Duodenal mucosa (tissue), 2 donors: ENCODE results near the gene IRF6.

ENCODE experiments used
- H3K27ac ChIP-seq: one replicate; pipeline ENCODE4 v1.7.0; 2013; ENCODE audit warnings: low read depth, low read length
- H3K27me3 ChIP-seq, 2 donors: one replicate each; pipeline ENCODE4 v1.7.0; 2013; ENCODE audit warnings: low read length in 2 of 2, control low read depth in 1 of 2; ENCODE audit not compliant: insufficient read depth in 2 of 2, control insufficient read depth in 1 of 2
- H3K36me3 ChIP-seq, 2 donors: one replicate each; pipeline ENCODE4 v1.7.0; 2013; ENCODE audit warnings: low read length in 2 of 2, control low read depth in 1 of 2; ENCODE audit not compliant: insufficient read depth in 2 of 2, control insufficient read depth in 1 of 2
- H3K4me1 ChIP-seq, 2 donors: one replicate each; pipeline ENCODE4 v1.7.0; 2013; ENCODE audit warnings: low read length in 2 of 2, control low read depth in 1 of 2; ENCODE audit not compliant: insufficient read depth in 2 of 2, control insufficient read depth in 1 of 2
- H3K4me3 ChIP-seq, 2 donors: one replicate each; pipeline ENCODE4 v1.7.0; 2013; ENCODE audit warnings: low read length in 2 of 2, low read depth in 1 of 2
- H3K9ac ChIP-seq, 2 donors: one replicate each; pipeline ENCODE4 v1.7.0; 2013; ENCODE audit warnings: low read length in 2 of 2, low read depth in 1 of 2
- H3K9me3 ChIP-seq, 2 donors: one replicate each; pipeline ENCODE4 v1.7.0; 2013; ENCODE audit warnings: low read length in 2 of 2, control low read depth in 1 of 2; ENCODE audit not compliant: control insufficient read depth in 1 of 2

The IRF6 gene

DNA sequence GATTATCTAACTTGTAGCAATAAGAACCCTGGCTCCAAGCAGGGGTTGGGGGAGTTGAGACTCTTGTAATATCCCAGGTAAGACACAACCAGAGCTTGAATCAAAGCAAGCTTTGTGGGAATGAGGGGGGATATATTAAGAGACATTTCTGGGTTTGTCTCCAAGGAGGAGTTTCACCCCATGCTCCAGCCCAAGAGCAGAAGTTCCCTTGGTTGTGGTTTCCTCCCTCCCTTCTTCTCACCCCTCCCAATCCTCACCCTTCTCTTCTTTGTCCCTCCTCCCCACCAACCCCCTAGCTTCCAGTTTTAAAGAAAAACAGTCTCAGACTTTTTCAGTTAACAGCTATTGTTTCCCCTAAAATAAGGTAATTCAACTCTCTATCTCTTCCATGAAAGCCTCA lies 38.2 kb downstream of the IRF6 start:
- H3K9me3 ChIP-seq, result no peaks in the 10 kb centered on the region
- H3K9ac ChIP-seq, result no peak overlapping the region
- peaks cover 10 to 27% of the 10 kb centered on the region in 2 donors for H3K4me1 ChIP-seq
- no peaks in the 10 kb centered on the region for H3K27me3 ChIP-seq
- no peak overlapping the region for H3K27ac ChIP-seq
- no peak overlapping the region for H3K4me3 ChIP-seq
- H3K36me3 ChIP-seq, result no peaks in the 10 kb centered on the region

DNA sequence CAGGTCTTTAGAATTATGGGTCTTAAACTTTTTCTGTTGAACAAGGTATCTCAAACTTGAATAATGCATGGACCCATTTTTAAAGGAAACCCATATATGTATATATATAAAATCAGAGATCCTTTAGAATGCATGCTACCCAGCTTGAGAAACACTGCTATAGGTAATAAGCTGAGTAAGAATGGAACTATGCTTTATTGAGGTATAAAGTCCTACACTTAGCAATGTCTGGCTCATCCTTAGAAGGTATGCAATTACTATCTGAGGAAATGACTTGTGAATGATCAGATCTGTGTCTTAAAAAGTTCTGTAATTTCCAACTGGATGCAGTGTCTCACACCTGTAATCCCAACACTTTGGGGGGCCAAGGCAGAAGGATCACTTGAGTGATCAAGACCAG lies 38.8 kb downstream of the IRF6 start:
- H3K27me3 ChIP-seq, result no peaks in the 10 kb centered on the region
- no peak overlapping the region for H3K9ac ChIP-seq
- no peak overlapping the region for H3K4me3 ChIP-seq
- H3K36me3 ChIP-seq, result no peaks in the 10 kb centered on the region
- no peak overlapping the region for H3K27ac ChIP-seq
- H3K4me1 ChIP-seq, result peaks cover 10 to 27% of the 10 kb centered on the region in 2 donors
- H3K9me3 ChIP-seq, result no peaks in the 10 kb centered on the region

DNA sequence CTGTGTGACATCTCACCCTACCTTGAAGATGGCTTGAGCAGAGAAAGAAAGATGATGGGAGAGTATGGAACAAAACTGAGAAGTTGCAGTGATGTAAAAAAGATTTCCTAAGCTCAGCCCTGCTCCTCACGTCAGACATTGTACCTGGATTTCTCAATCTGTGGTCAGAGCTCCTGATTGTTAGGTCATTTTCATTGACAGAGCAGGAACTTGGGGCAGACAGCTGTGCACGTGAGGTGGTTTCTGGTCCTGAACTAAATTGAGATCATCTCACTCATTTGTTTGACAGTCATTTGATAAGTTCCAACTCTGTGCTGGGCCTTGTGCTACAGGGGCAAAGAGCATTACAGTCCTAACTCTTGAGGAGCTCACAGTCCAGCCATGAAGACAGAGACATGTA lies 39.9 kb downstream of the IRF6 start:
- no peaks in the 10 kb centered on the region for H3K36me3 ChIP-seq
- no peak overlapping the region for H3K9ac ChIP-seq
- no peak overlapping the region for H3K27ac ChIP-seq
- peaks cover 10 to 25% of the 10 kb centered on the region in 2 donors for H3K4me1 ChIP-seq
- H3K4me3 ChIP-seq, result no peak overlapping the region
- H3K9me3 ChIP-seq, result no peaks in the 10 kb centered on the region
- no peaks in the 10 kb centered on the region for H3K27me3 ChIP-seq

DNA sequence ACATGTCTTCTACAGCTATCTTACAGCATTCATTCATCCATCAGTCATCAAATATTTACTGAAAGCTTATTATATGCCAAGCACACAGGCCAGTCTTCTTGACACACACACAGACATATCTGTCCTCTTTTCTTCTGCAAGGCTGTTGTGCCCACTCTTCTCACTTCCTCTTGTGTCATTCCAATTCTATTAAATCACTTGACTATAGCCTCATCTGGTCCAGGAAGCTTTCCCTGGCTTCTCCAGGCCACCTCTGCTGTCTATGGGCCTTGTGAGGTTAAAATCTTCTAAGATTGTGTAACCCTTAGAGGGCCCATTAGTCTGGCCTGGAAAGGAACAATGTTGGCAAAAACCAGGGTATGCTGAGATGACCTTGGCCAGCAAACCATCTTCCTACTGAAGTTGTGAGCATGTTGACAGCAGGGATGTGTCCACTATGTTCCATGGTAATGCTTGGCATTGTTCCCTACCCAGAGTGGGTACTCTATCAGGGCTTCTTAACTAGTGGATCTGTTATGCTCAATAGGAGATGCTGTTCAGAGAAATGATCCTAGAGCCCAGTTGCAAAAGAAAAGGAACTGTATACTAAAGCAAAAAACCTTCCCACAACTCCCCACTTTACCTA lies 44.8 kb downstream of the IRF6 start:
- no peak overlapping the region for H3K9ac ChIP-seq
- H3K9me3 ChIP-seq, result no peaks in the 10 kb centered on the region
- peaks cover 0 to 14% of the 10 kb centered on the region in 2 donors for H3K4me1 ChIP-seq
- H3K36me3 ChIP-seq, result no peaks in the 10 kb centered on the region
- H3K27ac ChIP-seq, result no peak overlapping the region
- H3K4me3 ChIP-seq, result no peak overlapping the region
- peaks cover 0 to 5% of the 10 kb centered on the region in 2 donors for H3K27me3 ChIP-seq

DNA sequence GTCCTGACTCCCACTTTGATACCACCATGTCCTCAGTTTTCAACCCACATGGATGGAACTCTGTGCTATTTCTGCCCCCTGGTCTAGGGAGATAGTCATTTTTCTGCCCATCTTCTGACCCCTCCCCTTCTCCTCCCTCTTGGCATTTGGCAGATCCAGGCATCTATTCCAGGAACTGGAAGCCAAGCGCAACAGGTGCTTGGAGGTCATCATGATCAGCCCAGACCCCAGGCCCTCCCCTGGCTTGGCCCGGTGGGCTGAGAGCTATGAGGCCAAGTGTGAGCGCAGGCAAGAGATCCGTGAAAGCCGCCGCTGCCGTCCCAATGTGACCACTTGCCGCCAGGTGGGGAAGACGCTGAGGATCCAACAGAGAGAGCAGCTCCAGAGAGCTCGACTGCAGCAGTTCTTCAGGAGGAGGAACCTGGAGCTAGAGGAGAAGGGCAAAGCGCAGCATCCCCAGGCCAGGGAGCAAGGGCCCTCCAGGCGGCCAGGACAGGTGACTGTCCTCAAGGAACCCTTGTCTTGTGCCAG lies 46.0 kb downstream of the IRF6 start:
- no peaks in the 10 kb centered on the region for H3K36me3 ChIP-seq
- H3K4me3 ChIP-seq, result no peak overlapping the region
- H3K9ac ChIP-seq, result no peak overlapping the region
- H3K27me3 ChIP-seq, result peaks cover 0 to 5% of the 10 kb centered on the region in 2 donors
- H3K27ac ChIP-seq, result no peak overlapping the region
- H3K9me3 ChIP-seq, result no peaks in the 10 kb centered on the region
- peaks cover 3 to 10% of the 10 kb centered on the region in 2 donors for H3K4me1 ChIP-seq

DNA sequence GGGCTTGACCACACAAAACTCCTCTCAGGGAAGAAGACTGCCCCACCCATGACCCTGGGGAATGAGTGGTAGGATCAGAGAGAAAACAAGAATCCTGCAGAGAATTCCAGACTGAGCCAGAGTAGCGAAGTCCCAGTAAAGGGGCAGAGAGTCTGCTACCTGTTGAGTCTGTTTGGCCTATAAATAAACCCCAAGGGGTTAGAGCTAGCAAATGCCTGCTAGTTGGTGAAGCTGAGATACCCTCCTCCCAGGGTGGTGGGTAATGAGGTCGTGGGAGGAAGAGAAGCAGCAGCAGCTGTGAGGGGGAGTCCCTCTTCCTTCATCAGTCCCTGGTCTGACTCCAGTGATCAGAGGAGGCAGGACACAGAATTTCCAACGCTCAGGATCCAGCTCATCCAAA lies 47.5 kb downstream of the IRF6 start:
- no peaks in the 10 kb centered on the region for H3K36me3 ChIP-seq
- peaks cover 3 to 10% of the 10 kb centered on the region in 2 donors for H3K4me1 ChIP-seq
- peak overlapping the region; percentile 31 to 66 for H3K4me3 ChIP-seq
- H3K27ac ChIP-seq, result no peak overlapping the region
- H3K9me3 ChIP-seq, result no peaks in the 10 kb centered on the region
- H3K9ac ChIP-seq, result no peak overlapping the region
- peaks cover 0 to 5% of the 10 kb centered on the region in 2 donors for H3K27me3 ChIP-seq

DNA sequence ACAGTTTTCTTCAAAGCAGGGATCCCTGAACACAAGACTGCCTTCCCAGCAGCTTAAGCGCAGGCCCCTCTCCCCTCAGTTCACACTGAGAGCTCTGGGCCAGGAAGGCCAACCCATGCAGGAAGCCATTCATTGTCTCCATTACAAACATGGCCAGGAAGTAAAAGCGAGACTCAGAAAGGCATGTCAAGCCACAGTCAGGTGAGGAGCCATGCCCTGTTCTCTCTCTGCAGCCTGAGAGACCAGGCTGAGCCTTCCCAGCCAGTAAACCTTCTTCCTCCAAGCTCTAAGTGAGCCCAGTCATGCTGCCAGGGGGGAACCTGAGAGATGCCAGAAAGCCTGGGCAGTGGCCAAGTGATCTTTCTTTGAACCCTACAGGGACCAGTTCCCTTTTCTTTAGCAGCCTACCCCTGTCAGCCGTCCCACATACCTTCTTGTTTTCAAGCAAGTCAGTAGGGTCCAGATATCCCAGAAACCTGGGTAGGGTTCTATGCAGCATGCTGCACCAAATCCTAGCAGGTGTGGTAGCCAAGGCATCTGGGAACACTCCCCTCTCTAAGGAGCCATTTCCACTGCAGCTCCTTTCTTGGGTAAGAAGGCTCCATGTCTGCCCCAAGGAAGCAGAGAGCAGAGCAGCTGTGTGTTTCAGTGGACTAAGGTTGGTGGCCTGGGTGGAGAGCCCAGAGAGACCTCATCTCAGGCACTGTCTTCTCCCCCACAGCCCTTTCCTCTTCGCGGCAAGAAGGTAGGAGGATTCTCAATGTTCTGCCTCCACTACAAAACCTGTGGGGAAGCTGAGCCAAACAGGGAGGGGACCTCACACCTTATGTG lies 49.1 kb downstream of the IRF6 start:
- H3K27ac ChIP-seq, result peak overlapping the region; percentile 37
- peak overlapping the region; percentile 45 to 66 for H3K4me3 ChIP-seq
- H3K36me3 ChIP-seq, result no peaks in the 10 kb centered on the region
- peak overlapping the region; percentile 36 to 63 for H3K9ac ChIP-seq
- no peaks in the 10 kb centered on the region for H3K9me3 ChIP-seq
- H3K4me1 ChIP-seq, result peaks cover 8 to 13% of the 10 kb centered on the region in 2 donors
- H3K27me3 ChIP-seq, result peaks cover 0 to 5% of the 10 kb centered on the region in 2 donors

DNA sequence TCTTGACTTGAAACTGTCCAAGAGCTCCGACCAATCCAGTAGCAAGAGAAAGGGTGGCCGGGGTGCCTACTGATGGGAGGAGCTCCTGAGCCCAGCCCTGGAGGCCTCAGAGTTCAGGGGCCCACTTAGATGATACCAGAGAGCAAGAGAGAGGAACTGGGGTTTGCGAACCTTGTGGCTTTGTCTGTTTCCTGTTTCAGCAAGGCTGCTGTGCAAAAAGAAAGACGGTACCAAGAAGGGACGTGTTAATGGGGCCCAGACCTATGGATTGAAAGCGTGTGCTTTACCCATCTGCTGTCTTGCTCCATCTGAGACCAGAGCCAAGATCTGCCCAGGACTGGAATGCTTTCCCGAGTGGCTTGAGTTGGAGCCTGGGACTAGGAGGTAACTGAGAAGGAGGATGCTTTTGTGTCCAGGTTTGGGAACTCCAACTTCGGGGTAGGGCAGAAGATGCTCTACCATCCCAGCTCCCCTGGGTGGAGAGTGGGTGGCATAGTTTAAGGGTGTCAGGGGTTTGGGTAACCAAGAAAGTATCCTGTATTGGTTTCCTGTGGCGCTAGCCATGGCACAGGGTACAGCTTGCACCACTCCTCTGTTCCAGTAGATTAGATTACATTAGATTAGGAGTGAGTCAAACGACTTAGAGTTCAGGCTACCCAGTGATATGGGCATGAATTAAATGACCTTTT lies 49.9 kb downstream of the IRF6 start, which contains the start of gene TRAF3IP3:
TRAF3IP3 (plus strand) TSS at position 128 of the 689 bp plus-strand sequence. CDS start 3,987 bp downstream, outside the sequence.
- Histone ChIP-seq H3K27me3 (peaks cover 0 to 5% of the 10 kb centered on the region in 2 donors), H3K27ac (peak within 1 kb of the TSS; percentile 37), H3K9me3 (no peaks in the 10 kb centered on the region), H3K4me3 (peak within 1 kb of the TSS; percentile 45 to 66), H3K9ac (peak within 1 kb of the TSS; percentile 36 to 63), H3K36me3 (no peaks in the 10 kb centered on the region), H3K4me1 (peaks cover 11% of the 10 kb centered on the region in 2 donors)

DNA sequence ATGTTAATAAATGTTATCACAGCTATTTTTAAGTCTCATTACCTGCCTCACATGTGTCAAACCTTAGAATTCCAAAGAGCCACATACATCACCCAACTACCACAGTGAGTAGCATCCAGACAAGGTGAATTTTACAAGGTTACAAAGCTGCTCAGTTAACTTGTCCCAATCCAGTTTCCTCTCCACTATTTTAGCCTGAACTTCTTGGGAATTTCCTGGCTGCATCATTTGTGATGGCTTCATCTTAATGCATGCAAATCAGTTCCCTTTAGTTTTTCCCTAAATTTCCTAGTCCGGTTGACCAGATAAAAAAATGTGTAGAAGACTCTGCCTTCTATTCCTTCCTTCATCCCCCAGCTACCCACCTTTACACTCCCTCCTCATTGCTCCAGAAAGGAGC lies 50.7 kb downstream of the IRF6 start:
- Histone ChIP-seq H3K27ac (no peak overlapping the region), H3K9ac (no peak overlapping the region), H3K27me3 (peaks cover 0 to 5% of the 10 kb centered on the region in 2 donors), H3K4me3 (no peak overlapping the region), H3K36me3 (no peaks in the 10 kb centered on the region), H3K4me1 (peaks cover 11% of the 10 kb centered on the region in 2 donors), H3K9me3 (no peaks in the 10 kb centered on the region)
